Peyer's patch (tissue), 4 donors: ENCODE results near the gene HS2ST1. TPM values are rescaled to one million over a fixed set of nuclear protein-coding genes. Genes with fewer than 3 reads are reported as not detected.

Experiments
- DNase-seq, 3 donors: peaks; one replicate each; pipeline ENCODE4 v3.0.0-alpha.2; 2017 to 2019
- H3K27ac ChIP-seq, 4 donors: fragments of 200-600 bp; sonication (generic); one replicate each; pipeline ENCODE4 v1.5.1; 2016 to 2019
- H3K27me3 ChIP-seq, 2 donors: fragments of 200-600 bp; sonication (generic); one replicate each; pipeline ENCODE4 v1.5.1; 2019
- H3K36me3 ChIP-seq, 3 donors: fragments of 200-600 bp; sonication (generic); one replicate each; pipeline ENCODE4 v1.5.1; 2016 to 2019
- H3K4me1 ChIP-seq, 4 donors: fragments of 200-600 bp; sonication (generic); one replicate each; pipeline ENCODE4 v1.5.1; 2016 to 2019
- H3K4me3 ChIP-seq, 4 donors: fragments of 200-600 bp; sonication (generic); 1 replicate in 3 of 4; 2 replicates in 1 of 4; pipeline ENCODE4 v1.5.1; 2016 to 2019; ENCODE audit warnings: mild to moderate bottlenecking in 1 of 4
- H3K9me3 ChIP-seq, 4 donors: fragments of 200-600 bp; sonication (generic); one replicate each; pipeline ENCODE4 v1.5.1; 2016 to 2019; ENCODE audit warnings: mild to moderate bottlenecking in 1 of 4
- CTCF ChIP-seq, 6 experiments: fragments of 450-650 bp in 4 of 6; fragments of 200-600 bp in 2 of 6; sonication (generic) in 1 of 6; IDR thresholded peaks; one replicate each; pipeline ENCODE4 v1.5.1; 2017 to 2019; ENCODE audit warnings: antibody characterized with exemption in 6 of 6, mild to moderate bottlenecking in 3 of 6, moderate library complexity in 1 of 6
- POLR2A ChIP-seq, 2 donors: fragments of 450-650 bp; IDR thresholded peaks; one replicate each; pipeline ENCODE4 v1.5.1; 2017; ENCODE audit warnings: antibody characterized with exemption in 2 of 2, mild to moderate bottlenecking in 2 of 2, moderate library complexity in 2 of 2
- total RNA-seq, 4 donors: library from RNA; depleted of rRNA; stranded (reverse); fragments of >200 nt; gene quantifications; one replicate each; pipeline ENCODE4 v1.1.0, GENCODE V29; 2016

Gene HS2ST1
- total RNA-seq, 4 donors from 2014 or later: 9.1 to 14.9 (median 10.3) TPM

- no peak for DNase-seq
- no peak for TF ChIP-seq CTCF (IDR thresholded peaks at IDR 0.05)
- no peak for TF ChIP-seq POLR2A (IDR thresholded peaks at IDR 0.05)
- Histone ChIP-seq H3K9me3 (no peaks in the 10 kb centered on the region), H3K27me3 (no peaks in the 10 kb centered on the region), H3K36me3 (no peaks in the 10 kb centered on the region), H3K27ac (no peak overlapping the region), H3K4me1 (no peaks in the 10 kb centered on the region), H3K4me3 (no peak overlapping the region)
Measured at GRCh38 chr1:87159378-87159915, 245.0 kb downstream of the HS2ST1 start.

Other genes starting within 250 kb of the HS2ST1 start
- 10 to 100 TPM; 42.2 to 62.7 (median 45.9) TPM for gene SH3GLB1, start 210.1 kb upstream of the HS2ST1 start, total RNA-seq
- 100 to 1,000 TPM in 1 of 4 donors, 10 to 100 TPM in 3; 41.3 to 141 (median 76.1) TPM for gene SELENOF, start 509 bp upstream of the HS2ST1 start, total RNA-seq